K562 (cell line): ENCODE data around the gene C6orf89. TPM values are rescaled to one million over a fixed set of nuclear protein-coding genes. Genes with fewer than 3 reads are reported as not detected.

Experiments
- CBX5 ChIP-seq: IDR thresholded peaks from 2 replicates; pipeline ENCODE4 v1.6.1; 2014; ENCODE audit warnings: low read depth, borderline replicate concordance
- CEBPB ChIP-seq: fragments of 450-650 bp; IDR thresholded peaks from 2 replicates; pipeline ENCODE4 v1.6.1; 2016; ENCODE audit warnings: missing genetic modification characterization, missing compliant biosample characterization
- ETV1 ChIP-seq: fragments of 450-650 bp; conservative IDR thresholded peaks from 2 replicates; pipeline ENCODE4 v1.6.1; 2016; ENCODE audit warnings: missing genetic modification characterization, control low read depth, low read depth, missing compliant biosample characterization
- FOXO4 ChIP-seq: fragments of 450-650 bp; formaldehyde crosslinking; IDR thresholded peaks from 2 replicates; pipeline ENCODE4 v1.4.0; 2020; ENCODE audit warnings: mild to moderate bottlenecking, moderate library complexity
- HINFP ChIP-seq: fragments of 450-650 bp; conservative IDR thresholded peaks from 2 replicates; pipeline ENCODE4 v1.6.1; 2016; ENCODE audit warnings: missing genetic modification characterization, low read depth, mild to moderate bottlenecking, control low read depth, missing compliant biosample characterization
- HNRNPK ChIP-seq: fragments of 200-400 bp; formaldehyde crosslinking; IDR thresholded peaks from one replicate; pipeline ENCODE4 v1.6.1; 2018; ENCODE audit warnings: mild to moderate bottlenecking, low read depth, low read length; ENCODE audit not compliant: poor library complexity, severe bottlenecking
- MXI1 ChIP-seq: IDR thresholded peaks from 2 replicates; pipeline ENCODE4 v1.6.1; 2011; ENCODE audit warnings: low read depth, mild to moderate bottlenecking, improper control_type of control experiment, low read length
- MYNN ChIP-seq, 2 experiments: sonication (generic); formaldehyde crosslinking in 1 of 2; IDR thresholded peaks; 2 replicates each; pipeline versions ENCODE4 v1.5.0 to v1.6.1; 2016 to 2020; ENCODE audit warnings: antibody characterized with exemption in 1 of 2, missing genetic modification reagents in 1 of 2
- NFXL1 ChIP-seq: fragments of 450-650 bp; formaldehyde crosslinking; IDR thresholded peaks from 2 replicates; pipeline ENCODE4 v1.4.0; 2021; ENCODE audit warnings: mild to moderate bottlenecking
- OTX1 ChIP-seq: fragments of 450-650 bp; formaldehyde crosslinking; IDR thresholded peaks from 2 replicates; pipeline ENCODE4 v1.4.0; 2022; ENCODE audit warnings: mild to moderate bottlenecking
- PCBP2 ChIP-seq: fragments of 200-400 bp; formaldehyde crosslinking; IDR thresholded peaks from 2 replicates; pipeline ENCODE4 v1.6.1; 2018; ENCODE audit warnings: low read length, low read depth, mild to moderate bottlenecking, moderate library complexity; ENCODE audit not compliant: poor library complexity, severe bottlenecking
- POLR2AphosphoS5 ChIP-seq: IDR thresholded peaks from 2 replicates; pipeline ENCODE4 v1.6.1; 2011; ENCODE audit warnings: mild to moderate bottlenecking, low read depth, low read length, moderate library complexity; ENCODE audit not compliant: control insufficient read depth, insufficient read depth
- RFX1 ChIP-seq: fragments of 450-650 bp; IDR thresholded peaks from 2 replicates; pipeline ENCODE4 v1.6.1; 2016; ENCODE audit warnings: mild to moderate bottlenecking, moderate library complexity
- SAP30 ChIP-seq: fragments of 200-600 bp; sonication (generic); IDR thresholded peaks from 2 replicates; pipeline ENCODE4 v1.6.1; 2012; ENCODE audit warnings: borderline replicate concordance, low read depth, mild to moderate bottlenecking, moderate library complexity, low read length, control low read depth, inconsistent platforms; ENCODE audit not compliant: insufficient read depth, poor library complexity, severe bottlenecking
- TCF3 ChIP-seq: sonication (generic); formaldehyde crosslinking; IDR thresholded peaks from 2 replicates; pipeline ENCODE4 v1.4.0; 2020; ENCODE audit warnings: mild to moderate bottlenecking, missing genetic modification reagents
- TEAD2 ChIP-seq: fragments of 450-650 bp; IDR thresholded peaks from 2 replicates; pipeline ENCODE4 v1.6.1; 2016; ENCODE audit warnings: missing genetic modification characterization, control low read depth, missing compliant biosample characterization
- THRAP3 ChIP-seq: fragments of 450-650 bp; IDR thresholded peaks from 2 replicates; pipeline ENCODE4 v1.6.1; 2016; ENCODE audit warnings: mild to moderate bottlenecking, inconsistent platforms, borderline replicate concordance
- YY1 ChIP-seq, 3 experiments: IDR thresholded peaks; 2 replicates each; pipeline ENCODE4 v1.6.1; 2011; ENCODE audit warnings: low read length in 2 of 3, mild to moderate bottlenecking in 2 of 3, moderate library complexity in 2 of 3, borderline replicate concordance in 1 of 3, control low read depth in 1 of 3, low read depth in 1 of 3; ENCODE audit not compliant: insufficient read depth in 3 of 3, insufficient replicate concordance in 2 of 3, control insufficient read depth in 1 of 3, insufficient read length in 1 of 3; ENCODE audit errors: extremely low read depth in 1 of 3
- ZBED1 ChIP-seq: IDR thresholded peaks from 2 replicates; pipeline ENCODE4 v1.6.1; 2014
- ZFPM2 ChIP-seq: fragments of 250-450 bp; sonication (Bioruptor Pico); IDR thresholded peaks from 2 replicates; pipeline ENCODE4 v1.5.1; 2022; ENCODE audit warnings: mild to moderate bottlenecking
- ZNF232 ChIP-seq: sonication (generic); formaldehyde crosslinking; IDR thresholded peaks from 2 replicates; pipeline ENCODE4 v1.8.0; 2022; ENCODE audit warnings: mild to moderate bottlenecking, missing genetic modification reagents
- ZNF311 ChIP-seq: fragments of 250-450 bp; sonication (Bioruptor Pico); IDR thresholded peaks from 2 replicates; pipeline ENCODE4 v1.4.0; 2020; ENCODE audit warnings: mild to moderate bottlenecking, moderate library complexity
- ZNF589 ChIP-seq: fragments of 200-800 bp; sonication (Bioruptor generic); IDR thresholded peaks from 2 replicates; pipeline ENCODE4 v1.6.1; 2016; ENCODE audit warnings: low read depth, missing genetic modification characterization, missing compliant biosample characterization
- ZNF76 ChIP-seq: fragments of 250-450 bp; sonication (Bioruptor Pico); IDR thresholded peaks from 2 replicates; pipeline ENCODE4 v1.4.0; 2020; ENCODE audit warnings: mild to moderate bottlenecking, moderate library complexity, borderline replicate concordance
- ZNF830 ChIP-seq: fragments of 250-450 bp; sonication (Bioruptor Pico); IDR thresholded peaks from 2 replicates; pipeline ENCODE4 v1.5.0; 2021; ENCODE audit warnings: mild to moderate bottlenecking
- polyA plus RNA-seq, 8 experiments: library from polyadenylated mRNA; depleted of rRNA in 4 of 8; stranded (reverse) in 5 of 8; unstranded in 3 of 8; fragments of >200 nt; fragmentation: Nextera tagmentation in 2 of 8; fragmentation: Illumina TruSeq in 1 of 8; extraction: Ambion mirVana in 2 of 8; extraction: Trizol in 1 of 8; gene quantifications; 2 replicates each; pipeline versions ENCODE4 v1.2.1 to v1.2.3, GENCODE V29; 2011 to 2014; ENCODE audit warnings: inconsistent platforms in 1 of 8, missing spikeins in 1 of 8
- total RNA-seq, 7 experiments: library from RNA; depleted of rRNA in 6 of 7; stranded (reverse); fragments of >200 nt in 6 of 7; fragmentation: Illumina TruSeq in 2 of 7; extraction: Trizol in 2 of 7; gene quantifications; 2 replicates each; pipeline versions ENCODE4 v1.2.1 to v1.2.3, GENCODE V29; 2011 to 2021; ENCODE audit warnings: low replicate concordance in 1 of 7

C6orf89 gene
- total and polyA plus RNA-seq, 9 of the 15 experiments (the other 6 are each of a cell fraction or from before 2014, with no cell fraction given) = 35.2 to 111 (median 58.5) TPM

- TF ChIP-seq HNRNPK (no peak), ZNF830 (CRISPR knock-in tag) (no peak), NFXL1 (CRISPR knock-in tag) (no peak), CEBPB (tag) (no peak), ZNF589 (CRISPR knock-in tag) (no peak), ZBED1 (peak; percentile 94; the same call in 1 of the 2 replicates), TEAD2 (no peak), THRAP3 (no peak), MXI1 (peak; percentile 70; the same call in 1 of the 2 replicates), MYNN (IDR thresholded peaks at IDR 0.05) (no peak; the same call in 1 of the 2 replicates), MYNN (CRISPR knock-in tag; IDR thresholded peaks at IDR 0.05) (no peak), ZNF311 (CRISPR knock-in tag) (no peak), HINFP (no peak), TCF3 (peak; percentile 24; the same call in 1 of the 2 replicates), CBX5 (peak; percentile 20; the same call in 1 of the 2 replicates), PCBP2 (no peak), ETV1 (tag) (peak; percentile 93), ZFPM2 (CRISPR knock-in tag) (no peak), OTX1 (CRISPR knock-in tag) (0 out of 2 replicates have a peak, but pooled peaks have one; percentile 4), RFX1 (no peak), SAP30 (peak; percentile 92), POLR2AphosphoS5 (peak; percentile 80), FOXO4 (CRISPR knock-in tag) (no peak), YY1 (IDR thresholded peaks at IDR 0.05; ENCODE audit: borderline replicate concordance in 1 of 3, control insufficient read depth in 1 of 3, extremely low read depth in 1 of 3, insufficient read depth in 3 of 3, insufficient read length in 1 of 3, insufficient replicate concordance in 2 of 3, low read depth in 1 of 3, low read length in 2 of 3) (peak in 1 of 3 experiments; percentile 52), ZNF232 (no peak), ZNF76 (CRISPR knock-in tag) (peak; percentile 48; the same call in 1 of the 2 replicates)
Measured at GRCh38 chr6:36885461-36886401, at the start of gene C6orf89 (continued).
